ENCODE results near the gene VSIG4.

The VSIG4 gene

DNA sequence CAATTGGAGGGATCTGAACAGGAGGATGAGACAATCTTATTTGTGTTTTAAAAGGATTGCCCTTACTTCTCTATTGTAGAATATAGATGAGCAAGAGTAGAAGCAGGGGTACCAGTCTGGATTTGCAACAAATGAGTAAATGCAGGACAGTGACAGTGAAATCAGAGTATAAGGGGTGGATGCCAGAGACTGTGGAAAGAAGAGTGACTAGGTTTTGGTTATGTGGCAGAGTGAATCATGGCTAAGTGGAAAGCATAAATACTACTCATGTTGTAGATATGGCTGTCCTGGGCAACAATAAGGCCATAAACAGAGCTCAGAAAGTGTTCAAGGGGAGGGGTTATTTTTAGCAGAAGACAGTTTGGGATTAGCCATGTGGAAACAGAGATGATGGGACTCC lies 6.0 kb upstream of the VSIG4 start (continued):
- TF ChIP-seq, protein P1, sequence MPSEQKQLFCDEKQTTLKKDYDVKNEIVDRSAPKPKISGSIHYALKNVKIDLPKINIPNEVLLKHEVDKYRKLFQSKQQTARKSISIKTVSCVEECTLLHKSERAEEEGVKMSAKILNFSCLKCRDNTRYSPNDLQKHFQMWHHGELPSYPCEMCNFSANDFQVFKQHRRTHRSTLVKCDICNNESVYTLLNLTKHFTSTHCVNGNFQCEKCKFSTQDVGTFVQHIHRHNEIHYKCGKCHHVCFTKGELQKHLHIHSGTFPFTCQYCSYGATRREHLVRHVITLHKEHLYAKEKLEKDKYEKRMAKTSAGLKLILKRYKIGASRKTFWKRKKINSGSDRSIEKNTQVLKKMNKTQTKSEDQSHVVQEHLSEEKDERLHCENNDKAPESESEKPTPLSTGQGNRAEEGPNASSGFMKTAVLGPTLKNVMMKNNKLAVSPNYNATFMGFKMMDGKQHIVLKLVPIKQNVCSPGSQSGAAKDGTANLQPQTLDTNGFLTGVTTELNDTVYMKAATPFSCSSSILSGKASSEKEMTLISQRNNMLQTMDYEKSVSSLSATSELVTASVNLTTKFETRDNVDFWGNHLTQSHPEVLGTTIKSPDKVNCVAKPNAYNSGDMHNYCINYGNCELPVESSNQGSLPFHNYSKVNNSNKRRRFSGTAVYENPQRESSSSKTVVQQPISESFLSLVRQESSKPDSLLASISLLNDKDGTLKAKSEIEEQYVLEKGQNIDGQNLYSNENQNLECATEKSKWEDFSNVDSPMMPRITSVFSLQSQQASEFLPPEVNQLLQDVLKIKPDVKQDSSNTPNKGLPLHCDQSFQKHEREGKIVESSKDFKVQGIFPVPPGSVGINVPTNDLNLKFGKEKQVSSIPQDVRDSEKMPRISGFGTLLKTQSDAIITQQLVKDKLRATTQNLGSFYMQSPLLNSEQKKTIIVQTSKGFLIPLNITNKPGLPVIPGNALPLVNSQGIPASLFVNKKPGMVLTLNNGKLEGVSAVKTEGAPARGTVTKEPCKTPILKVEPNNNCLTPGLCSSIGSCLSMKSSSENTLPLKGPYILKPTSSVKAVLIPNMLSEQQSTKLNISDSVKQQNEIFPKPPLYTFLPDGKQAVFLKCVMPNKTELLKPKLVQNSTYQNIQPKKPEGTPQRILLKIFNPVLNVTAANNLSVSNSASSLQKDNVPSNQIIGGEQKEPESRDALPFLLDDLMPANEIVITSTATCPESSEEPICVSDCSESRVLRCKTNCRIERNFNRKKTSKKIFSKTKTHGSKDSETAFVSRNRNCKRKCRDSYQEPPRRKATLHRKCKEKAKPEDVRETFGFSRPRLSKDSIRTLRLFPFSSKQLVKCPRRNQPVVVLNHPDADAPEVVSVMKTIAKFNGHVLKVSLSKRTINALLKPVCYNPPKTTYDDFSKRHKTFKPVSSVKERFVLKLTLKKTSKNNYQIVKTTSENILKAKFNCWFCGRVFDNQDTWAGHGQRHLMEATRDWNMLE (tag by site-specific recombination; conservative IDR thresholded peaks at IDR 0.05; ENCODE audit: low read depth) = no peak
- TF ChIP-seq ZNF121 (tag by site-specific recombination; IDR thresholded peaks at IDR 0.05) = no peak
- TF ChIP-seq ZNF37A (tag by site-specific recombination; IDR thresholded peaks at IDR 0.05) = no peak

- H3K36me3 ChIP-seq (ENCODE audit: control insufficient read depth in 2 of 2, insufficient read depth in 1 of 2, low read length in 2 of 2) = no peaks in the 10 kb centered on the region
- H3K4me1 ChIP-seq (ENCODE audit: control insufficient read depth, insufficient read depth, low read length) = no peaks in the 10 kb centered on the region
- CTCF ChIA-PET = no interaction called here
- H3K9me3 ChIP-seq (ENCODE audit: control insufficient read depth, insufficient read depth, low read depth, low read length) = no peaks in the 10 kb centered on the region
- no peak for TF ChIP-seq KLF16 (tag by site-specific recombination; IDR thresholded peaks at IDR 0.05)
- TF ChIP-seq SETDB1 (IDR thresholded peaks at IDR 0.05; ENCODE audit: insufficient read length, low read length) = no peak
- no peak for TF ChIP-seq ZNF596 (tag by site-specific recombination; IDR thresholded peaks at IDR 0.05)
- no peak for TF ChIP-seq BCL11A (tag by site-specific recombination; IDR thresholded peaks at IDR 0.05; ENCODE audit: low read depth)
- no peak for TF ChIP-seq HOXC10 (CRISPR knock-in tag; IDR thresholded peaks at IDR 0.05)
- TF ChIP-seq, protein P2, sequence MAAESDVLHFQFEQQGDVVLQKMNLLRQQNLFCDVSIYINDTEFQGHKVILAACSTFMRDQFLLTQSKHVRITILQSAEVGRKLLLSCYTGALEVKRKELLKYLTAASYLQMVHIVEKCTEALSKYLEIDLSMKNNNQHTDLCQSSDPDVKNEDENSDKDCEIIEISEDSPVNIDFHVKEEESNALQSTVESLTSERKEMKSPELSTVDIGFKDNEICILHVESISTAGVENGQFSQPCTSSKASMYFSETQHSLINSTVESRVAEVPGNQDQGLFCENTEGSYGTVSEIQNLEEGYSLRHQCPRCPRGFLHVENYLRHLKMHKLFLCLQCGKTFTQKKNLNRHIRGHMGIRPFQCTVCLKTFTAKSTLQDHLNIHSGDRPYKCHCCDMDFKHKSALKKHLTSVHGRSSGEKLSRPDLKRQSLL (tag by site-specific recombination; IDR thresholded peaks at IDR 0.05) = no peak
- TF ChIP-seq, protein P3, sequence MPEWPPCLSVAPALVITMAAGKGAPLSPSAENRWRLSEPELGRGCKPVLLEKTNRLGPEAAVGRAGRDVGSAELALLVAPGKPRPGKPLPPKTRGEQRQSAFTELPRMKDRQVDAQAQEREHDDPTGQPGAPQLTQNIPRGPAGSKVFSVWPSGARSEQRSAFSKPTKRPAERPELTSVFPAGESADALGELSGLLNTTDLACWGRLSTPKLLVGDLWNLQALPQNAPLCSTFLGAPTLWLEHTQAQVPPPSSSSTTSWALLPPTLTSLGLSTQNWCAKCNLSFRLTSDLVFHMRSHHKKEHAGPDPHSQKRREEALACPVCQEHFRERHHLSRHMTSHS (tag by site-specific recombination; IDR thresholded peaks at IDR 0.05) = no peak
- TF ChIP-seq, protein P4, sequence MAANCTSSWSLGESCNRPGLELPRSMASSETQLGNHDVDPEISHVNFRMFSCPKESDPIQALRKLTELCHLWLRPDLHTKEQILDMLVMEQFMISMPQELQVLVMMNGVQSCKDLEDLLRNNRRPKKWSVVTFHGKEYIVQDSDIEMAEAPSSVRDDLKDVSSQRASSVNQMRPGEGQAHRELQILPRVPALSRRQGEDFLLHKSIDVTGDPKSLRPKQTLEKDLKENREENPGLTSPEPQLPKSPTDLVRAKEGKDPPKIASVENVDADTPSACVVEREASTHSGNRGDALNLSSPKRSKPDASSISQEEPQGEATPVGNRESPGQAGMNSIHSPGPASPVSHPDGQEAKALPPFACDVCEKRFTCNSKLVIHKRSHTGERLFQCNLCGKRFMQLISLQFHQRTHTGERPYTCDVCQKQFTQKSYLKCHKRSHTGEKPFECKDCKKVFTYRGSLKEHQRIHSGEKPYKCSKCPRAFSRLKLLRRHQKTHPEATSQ (tag by site-specific recombination; IDR thresholded peaks at IDR 0.05) = no peak
- TF ChIP-seq ZNF571 (tag by site-specific recombination; IDR thresholded peaks at IDR 0.05) = no peak
- no peak for TF ChIP-seq GFI1B (tag by site-specific recombination; IDR thresholded peaks at IDR 0.05)
- no peak for TF ChIP-seq ZNF513 (tag by site-specific recombination; IDR thresholded peaks at IDR 0.05)
- TF ChIP-seq ZNF660 (tag by site-specific recombination; IDR thresholded peaks at IDR 0.05) = no peak
- no peak for TF ChIP-seq KLF9 (tag by site-specific recombination; IDR thresholded peaks at IDR 0.05; ENCODE audit: low read depth)
- TF ChIP-seq SP7 (tag by site-specific recombination; IDR thresholded peaks at IDR 0.05) = no peak
- TF ChIP-seq ZNF626 (tag by site-specific recombination; IDR thresholded peaks at IDR 0.05) = no peak
- TF ChIP-seq ZBTB21 (tag by site-specific recombination; IDR thresholded peaks at IDR 0.05) = no peak
- TF ChIP-seq ZSCAN18 (tag by site-specific recombination; IDR thresholded peaks at IDR 0.05) = no peak
- no peak overlapping the region for H3K4me3 ChIP-seq (ENCODE audit: low read depth, low read length)
- H3K27ac ChIP-seq (ENCODE audit: extremely low read depth, low read depth, low read length) = no peak overlapping the region
- POLR2A ChIA-PET = no interaction called here
Measured at GRCh38 chrX:66043584-66043983, 3.7 kb upstream of the VSIG4 start.
